Measurements from ENCODE around the gene RPS6KA2. TPM values are rescaled to one million over a fixed set of nuclear protein-coding genes. Genes with fewer than 3 reads are reported as not detected.

RPS6KA2 gene
- total RNA-seq, 3 donors from 2014 or later = 8.6 to 21.3 (median 18.7) TPM

DNA sequence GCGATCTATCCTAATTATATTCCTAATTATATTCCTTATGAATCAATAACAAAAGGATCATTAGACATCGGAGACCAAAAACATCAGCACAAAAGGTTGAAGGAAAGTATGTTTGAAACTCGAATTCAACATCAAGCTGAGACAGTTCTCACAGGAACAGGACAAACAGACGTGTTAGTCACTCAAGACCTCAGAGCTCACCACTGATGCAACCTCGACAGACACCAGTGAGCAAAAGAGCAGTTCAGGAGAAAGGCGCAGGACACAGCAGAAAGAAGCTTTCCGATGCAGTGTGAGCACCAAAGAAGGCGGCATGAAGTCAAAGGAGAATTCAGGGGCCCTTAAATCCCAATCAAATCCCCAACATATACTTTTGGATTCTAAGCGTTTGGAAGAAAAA, 34.2 kb downstream of the RPS6KA2 start:
- intact Hi-C loops (cut with DNase I, micrococcal nuclease) = no loop called here
- no peak for ATAC-seq

DNA sequence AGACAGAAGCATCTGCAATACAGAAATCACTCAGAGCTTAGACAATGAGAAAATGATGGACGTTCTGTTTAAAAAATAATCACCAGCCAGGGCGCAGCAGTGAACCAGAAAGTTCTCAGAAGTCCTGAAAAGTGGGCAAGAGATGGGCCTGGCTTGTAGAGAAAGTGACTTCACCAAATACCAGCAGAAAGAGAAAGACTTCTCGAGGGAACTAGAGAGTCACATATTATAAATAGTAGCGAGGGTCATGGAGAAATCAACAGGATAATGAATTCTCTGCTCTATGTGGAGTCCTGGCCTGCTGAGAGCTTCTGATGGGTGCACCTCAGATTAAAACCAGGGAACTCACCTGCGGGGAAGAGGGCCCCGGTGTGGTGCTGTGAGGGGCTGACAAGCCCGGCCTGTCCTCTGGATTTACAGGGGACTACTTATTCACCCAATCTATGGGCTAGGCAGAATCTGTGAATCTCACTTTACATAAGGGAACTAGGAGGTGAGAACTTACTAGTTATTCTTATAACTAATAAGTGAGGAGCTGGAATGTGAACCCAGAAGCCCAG, 35.0 kb downstream of the RPS6KA2 start:
- peaks cover 6% of the 10 kb centered on the region for H3K4me1 ChIP-seq (ENCODE audit: low read depth)
- DNase-seq (no peak), ATAC-seq (no peak)
- no peak overlapping the region for H3K4me3 ChIP-seq
- H3K9me3 ChIP-seq = no peaks in the 10 kb centered on the region
- intact Hi-C loops (cut with DNase I, micrococcal nuclease) = no loop called here
- TF ChIP-seq, protein P1, sequence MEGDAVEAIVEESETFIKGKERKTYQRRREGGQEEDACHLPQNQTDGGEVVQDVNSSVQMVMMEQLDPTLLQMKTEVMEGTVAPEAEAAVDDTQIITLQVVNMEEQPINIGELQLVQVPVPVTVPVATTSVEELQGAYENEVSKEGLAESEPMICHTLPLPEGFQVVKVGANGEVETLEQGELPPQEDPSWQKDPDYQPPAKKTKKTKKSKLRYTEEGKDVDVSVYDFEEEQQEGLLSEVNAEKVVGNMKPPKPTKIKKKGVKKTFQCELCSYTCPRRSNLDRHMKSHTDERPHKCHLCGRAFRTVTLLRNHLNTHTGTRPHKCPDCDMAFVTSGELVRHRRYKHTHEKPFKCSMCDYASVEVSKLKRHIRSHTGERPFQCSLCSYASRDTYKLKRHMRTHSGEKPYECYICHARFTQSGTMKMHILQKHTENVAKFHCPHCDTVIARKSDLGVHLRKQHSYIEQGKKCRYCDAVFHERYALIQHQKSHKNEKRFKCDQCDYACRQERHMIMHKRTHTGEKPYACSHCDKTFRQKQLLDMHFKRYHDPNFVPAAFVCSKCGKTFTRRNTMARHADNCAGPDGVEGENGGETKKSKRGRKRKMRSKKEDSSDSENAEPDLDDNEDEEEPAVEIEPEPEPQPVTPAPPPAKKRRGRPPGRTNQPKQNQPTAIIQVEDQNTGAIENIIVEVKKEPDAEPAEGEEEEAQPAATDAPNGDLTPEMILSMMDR (IDR thresholded peaks at IDR 0.05) = no peak
- no peaks in the 10 kb centered on the region for H3K36me3 ChIP-seq (ENCODE audit: low read depth)

More for the DNA sequence above, 34.2 kb downstream of the RPS6KA2 start:
- no peak overlapping the region for H3K4me3 ChIP-seq
- TF ChIP-seq, protein P1 (IDR thresholded peaks at IDR 0.05) = no peak
- H3K4me1 ChIP-seq (ENCODE audit: low read depth) = peaks cover 6% of the 10 kb centered on the region
- H3K36me3 ChIP-seq (ENCODE audit: low read depth) = no peaks in the 10 kb centered on the region
- H3K9me3 ChIP-seq = no peaks in the 10 kb centered on the region
- no peak for DNase-seq

DNA sequence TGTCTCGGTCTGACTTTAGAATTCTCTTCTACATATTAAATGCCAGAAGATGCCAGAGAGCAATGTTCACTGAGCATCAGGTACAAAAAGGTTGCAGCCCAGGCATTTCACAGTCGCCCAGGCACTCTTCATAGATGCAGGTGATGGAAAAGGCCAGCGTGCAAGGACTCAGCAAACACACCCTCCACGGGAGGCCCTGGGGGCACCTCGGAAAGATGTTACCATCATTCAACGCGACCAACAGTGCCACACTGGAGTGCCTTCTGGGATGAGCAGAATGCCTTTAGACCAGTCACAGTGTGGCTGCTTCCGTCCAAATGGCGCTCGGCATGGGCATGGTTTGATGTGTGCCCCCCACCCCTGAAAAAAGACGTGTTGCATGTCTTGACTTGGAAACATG, 36.0 kb downstream of the RPS6KA2 start:
- no peak overlapping the region for H3K4me3 ChIP-seq
- ATAC-seq (no peak), DNase-seq (no peak)
- peaks cover 6% of the 10 kb centered on the region for H3K4me1 ChIP-seq (ENCODE audit: low read depth)
- no peaks in the 10 kb centered on the region for H3K36me3 ChIP-seq (ENCODE audit: low read depth)
- intact Hi-C loops (cut with DNase I, micrococcal nuclease) = no loop called here
- H3K9me3 ChIP-seq = no peaks in the 10 kb centered on the region
- TF ChIP-seq, protein P1 (IDR thresholded peaks at IDR 0.05) = no peak

DNA sequence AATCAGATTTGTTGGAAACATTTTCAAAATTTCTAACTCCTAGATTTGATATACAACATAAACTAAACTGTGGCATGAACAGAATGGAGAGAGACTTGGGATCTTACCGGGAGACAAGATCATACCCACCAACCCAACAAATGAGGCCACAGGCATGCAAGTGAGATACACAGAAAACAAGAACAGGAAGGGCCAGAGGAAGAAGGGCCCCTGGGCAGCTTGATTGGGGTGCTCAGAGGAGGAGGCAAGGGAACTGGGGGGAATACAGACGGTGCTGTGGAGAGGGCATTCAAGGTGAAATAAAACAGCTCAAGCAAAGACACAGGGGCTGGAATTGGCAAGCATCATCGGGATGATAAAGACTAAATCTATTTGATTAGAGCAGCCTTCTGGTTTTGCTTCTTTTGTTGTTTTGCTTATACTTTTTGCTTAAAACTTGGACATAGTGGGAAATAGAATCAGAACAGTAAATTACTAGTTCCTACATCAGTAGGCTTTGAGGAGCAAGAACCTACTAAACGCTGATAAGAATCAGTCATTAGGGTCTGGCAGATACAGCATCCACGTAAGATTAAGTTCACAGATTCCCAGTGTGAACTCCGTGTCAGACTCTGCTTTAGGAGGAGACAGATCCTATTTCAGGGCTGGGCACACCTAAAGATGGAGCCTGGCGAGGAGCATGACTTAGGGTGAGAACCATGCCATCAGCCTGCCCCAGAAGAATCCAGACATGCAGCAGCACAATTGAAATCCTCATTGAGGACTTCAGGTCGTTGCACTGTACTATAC, 37.1 kb downstream of the RPS6KA2 start:
- DNase-seq = no peak
- Histone ChIP-seq H3K4me3 (no peak overlapping the region), H3K4me1 (ENCODE audit: low read depth) (peaks cover 6% of the 10 kb centered on the region), H3K9me3 (no peaks in the 10 kb centered on the region), H3K36me3 (ENCODE audit: low read depth) (no peaks in the 10 kb centered on the region)
- TF ChIP-seq, protein P1 (IDR thresholded peaks at IDR 0.05) = no peak
- ATAC-seq = no peak
- intact Hi-C loops (cut with DNase I, micrococcal nuclease) = no loop called here

DNA sequence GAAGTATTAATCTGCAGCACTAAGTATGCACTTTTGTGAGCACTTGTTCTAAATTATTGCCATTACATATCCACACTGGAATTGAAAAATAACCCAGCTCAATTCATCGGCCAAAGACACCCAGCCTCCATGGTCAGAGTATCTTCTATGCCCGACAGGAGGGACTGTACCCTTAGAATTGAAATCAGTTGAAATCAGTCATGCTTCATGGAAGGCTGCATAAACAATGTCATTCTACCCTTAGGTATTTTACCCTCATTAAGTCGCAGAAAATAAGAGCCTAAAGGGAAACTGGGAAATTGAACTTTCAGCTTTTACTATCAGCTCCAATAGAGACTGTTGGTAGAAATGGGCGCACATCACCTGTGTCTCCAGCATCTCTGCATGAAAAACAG, 37.7 kb downstream of the RPS6KA2 start:
- no peaks in the 10 kb centered on the region for H3K9me3 ChIP-seq
- no peaks in the 10 kb centered on the region for H3K36me3 ChIP-seq (ENCODE audit: low read depth)
- ATAC-seq (no peak), DNase-seq (no peak)
- intact Hi-C loops (cut with DNase I, micrococcal nuclease) = no loop called here
- TF ChIP-seq, protein P1 (IDR thresholded peaks at IDR 0.05) = no peak
- H3K4me1 ChIP-seq (ENCODE audit: low read depth) = peaks cover 6% of the 10 kb centered on the region
- no peak overlapping the region for H3K4me3 ChIP-seq

All from mucosa of descending colon (tissue), 3 donors.